ENCODE results near the gene MINK1.

Gene MINK1

GRCh38 chr17:4896332-4897197, 63.4 kb downstream of the MINK1 start:
- TF ChIP-seq CTCF (IDR thresholded peaks at IDR 0.05; ENCODE audit: low read depth, low read length): no peak
- TF ChIP-seq POLR2A (IDR thresholded peaks at IDR 0.05; ENCODE audit: extremely low read depth, insufficient read length): no peak
- TF ChIP-seq MAX (IDR thresholded peaks at IDR 0.05; ENCODE audit: low read depth, low read length): no peak
- no peak for TF ChIP-seq MYC (IDR thresholded peaks at IDR 0.05; ENCODE audit: low read depth, low read length)
- no peak overlapping the region for H3K4me3 ChIP-seq (ENCODE audit: low read depth, low read length)
- DNase-seq (ENCODE audit: low read depth): no peak

- no peak overlapping the region for H3K4me3 ChIP-seq (ENCODE audit: low read depth, low read length)
- no peak for DNase-seq (ENCODE audit: low read depth)
- TF ChIP-seq POLR2A (IDR thresholded peaks at IDR 0.05; ENCODE audit: extremely low read depth, insufficient read length) (no peak), CTCF (IDR thresholded peaks at IDR 0.05; ENCODE audit: low read depth, low read length) (no peak), MYC (IDR thresholded peaks at IDR 0.05; ENCODE audit: low read depth, low read length) (no peak), MAX (IDR thresholded peaks at IDR 0.05; ENCODE audit: low read depth, low read length) (no peak)
Measured at GRCh38 chr17:4897198-4897687, 64.1 kb downstream of the MINK1 start.

GRCh38 chr17:4897785-4898184, 64.6 kb downstream of the MINK1 start:
- DNase-seq (ENCODE audit: low read depth): no peak
- no peak overlapping the region for H3K4me3 ChIP-seq (ENCODE audit: low read depth, low read length)
- TF ChIP-seq POLR2A (IDR thresholded peaks at IDR 0.05; ENCODE audit: extremely low read depth, insufficient read length) (no peak), MAX (IDR thresholded peaks at IDR 0.05; ENCODE audit: low read depth, low read length) (no peak), MYC (IDR thresholded peaks at IDR 0.05; ENCODE audit: low read depth, low read length) (no peak), CTCF (IDR thresholded peaks at IDR 0.05; ENCODE audit: low read depth, low read length) (no peak)

GRCh38 chr17:4898351-4898750, 65.2 kb downstream of the MINK1 start:
- TF ChIP-seq CTCF (IDR thresholded peaks at IDR 0.05; ENCODE audit: low read depth, low read length) (no peak), MYC (IDR thresholded peaks at IDR 0.05; ENCODE audit: low read depth, low read length) (no peak), MAX (IDR thresholded peaks at IDR 0.05; ENCODE audit: low read depth, low read length) (no peak), POLR2A (IDR thresholded peaks at IDR 0.05; ENCODE audit: extremely low read depth, insufficient read length) (no peak)
- DNase-seq (ENCODE audit: low read depth): no peak
- H3K4me3 ChIP-seq (ENCODE audit: low read depth, low read length): no peak overlapping the region

GRCh38 chr17:4898927-4899326, 65.8 kb downstream of the MINK1 start:
- TF ChIP-seq CTCF (IDR thresholded peaks at IDR 0.05; ENCODE audit: low read depth, low read length): no peak
- no peak for TF ChIP-seq POLR2A (IDR thresholded peaks at IDR 0.05; ENCODE audit: extremely low read depth, insufficient read length)
- no peak for TF ChIP-seq MYC (IDR thresholded peaks at IDR 0.05; ENCODE audit: low read depth, low read length)
- TF ChIP-seq MAX (IDR thresholded peaks at IDR 0.05; ENCODE audit: low read depth, low read length): no peak
- no peak overlapping the region for H3K4me3 ChIP-seq (ENCODE audit: low read depth, low read length)
- no peak for DNase-seq (ENCODE audit: low read depth)

Data from NB4 (cell line).